ENCODE results near the gene CTRB2.
"Not testable (repeated sequence)": the region's sequence is repeated elsewhere in the genome, so short reads cannot be mapped to it uniquely, and the experiment has no call there.

The CTRB2 gene

DNA sequence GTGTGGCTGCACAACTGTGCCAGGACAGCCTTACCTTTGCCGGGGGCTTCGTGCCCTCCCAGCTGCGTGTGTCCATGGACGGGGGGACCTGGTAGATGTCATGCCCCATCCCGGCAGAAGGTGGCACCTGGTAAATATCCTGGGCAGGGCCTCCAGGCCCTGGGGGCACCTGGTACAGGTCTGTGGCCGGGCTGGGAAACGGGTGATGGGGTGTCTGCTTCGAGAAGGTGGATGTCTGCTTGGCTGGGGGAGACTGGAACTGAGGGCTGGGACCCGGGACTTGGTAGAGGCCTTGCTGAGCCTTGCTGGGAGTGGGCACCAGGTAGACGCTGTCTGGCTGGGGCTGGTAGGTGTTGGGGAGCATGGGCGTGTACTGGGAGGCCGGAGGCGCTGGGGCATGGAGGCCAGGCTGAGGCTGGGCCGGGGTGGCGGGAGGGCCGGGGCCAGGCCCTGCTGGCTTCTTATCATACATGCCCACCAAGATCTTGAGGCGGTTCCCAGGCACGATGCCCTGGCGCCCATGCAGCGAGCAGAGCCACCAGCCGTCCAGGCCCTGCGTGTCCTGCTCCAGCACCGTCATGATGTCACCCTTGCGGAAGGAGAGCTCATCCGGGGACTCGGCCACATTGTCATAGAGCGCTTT is 35.6 kb upstream of the CTRB2 start:
- not testable (repeated sequence) for ATAC-seq, DNase-seq

DNA sequence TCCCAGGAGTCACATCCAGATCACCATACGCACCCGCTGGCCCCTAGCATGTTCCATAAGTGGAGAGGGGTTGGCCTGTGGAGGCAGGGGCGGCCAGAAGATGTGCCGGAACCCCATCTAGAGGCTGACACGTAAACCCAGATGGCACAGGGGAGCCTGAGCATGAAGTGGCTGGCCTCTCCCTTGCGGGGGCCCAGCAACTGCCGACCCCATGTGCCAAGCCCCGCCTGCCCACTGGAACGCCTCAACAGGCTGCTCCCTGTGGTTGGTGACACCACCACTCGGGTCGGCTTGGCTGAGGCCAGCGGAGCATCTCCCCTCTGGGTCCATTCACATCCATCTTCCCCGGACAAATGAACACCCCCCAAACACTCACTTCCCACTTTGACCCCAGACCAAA is 35.0 kb upstream of the CTRB2 start:
- DNase-seq (no peak), ATAC-seq (no peak)

- ATAC-seq (no peak), DNase-seq (no peak)
Observed at GRCh38 chr16:75241412-75241811, 34.5 kb upstream of the CTRB2 start.

GRCh38 chr16:75240633-75241032 is 33.7 kb upstream of the CTRB2 start:
- ATAC-seq, result not testable (repeated sequence)

GRCh38 chr16:75239542-75240122 is 32.7 kb upstream of the CTRB2 start:
- no peak for ATAC-seq

More at GRCh38 chr16:75240633-75241032, 33.7 kb upstream of the CTRB2 start:
- not testable (repeated sequence) for DNase-seq

GRCh38 chr16:75238853-75239541 is 32.0 kb upstream of the CTRB2 start:
- no peak for DNase-seq
- no peak for ATAC-seq

More at GRCh38 chr16:75239542-75240122, 32.7 kb upstream of the CTRB2 start:
- DNase-seq, result no peak

DNA sequence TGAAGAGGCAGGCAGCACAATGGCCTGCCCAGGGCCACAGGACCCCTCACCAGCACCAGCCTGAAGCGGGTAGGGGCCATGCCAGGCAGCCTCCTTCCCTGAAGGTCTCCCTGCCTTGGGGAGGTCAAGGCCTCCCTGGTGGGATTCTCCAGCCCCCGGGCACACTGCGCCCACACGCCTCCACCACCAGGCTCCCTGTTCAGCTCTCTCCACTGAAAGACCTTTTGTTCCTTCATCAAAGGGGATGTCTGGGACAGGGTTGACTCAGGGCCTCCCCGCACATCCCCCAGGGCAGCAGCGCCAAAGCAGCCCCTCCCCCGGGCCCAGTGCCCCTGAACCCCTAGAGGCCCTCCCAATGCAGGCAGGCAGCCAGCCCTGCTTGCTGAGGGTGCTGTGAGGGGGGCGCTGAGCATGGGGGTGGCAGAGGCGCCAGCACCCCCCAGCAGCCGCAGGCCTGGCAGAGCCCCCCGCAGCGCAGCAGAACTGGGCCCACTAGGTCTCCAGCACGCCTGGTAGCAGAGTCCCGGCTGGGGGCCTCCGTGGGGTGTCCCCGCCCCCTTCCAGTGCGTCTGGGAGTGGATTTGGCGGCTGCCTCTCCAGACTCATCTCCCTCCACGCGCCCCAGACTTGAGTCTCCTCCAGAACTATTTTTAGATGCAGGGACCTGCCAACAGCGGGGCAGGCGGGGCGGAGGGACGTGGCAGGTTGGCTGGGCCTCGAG is 31.3 kb upstream of the CTRB2 start:
- DNase-seq (no peak), ATAC-seq (no peak)

DNA sequence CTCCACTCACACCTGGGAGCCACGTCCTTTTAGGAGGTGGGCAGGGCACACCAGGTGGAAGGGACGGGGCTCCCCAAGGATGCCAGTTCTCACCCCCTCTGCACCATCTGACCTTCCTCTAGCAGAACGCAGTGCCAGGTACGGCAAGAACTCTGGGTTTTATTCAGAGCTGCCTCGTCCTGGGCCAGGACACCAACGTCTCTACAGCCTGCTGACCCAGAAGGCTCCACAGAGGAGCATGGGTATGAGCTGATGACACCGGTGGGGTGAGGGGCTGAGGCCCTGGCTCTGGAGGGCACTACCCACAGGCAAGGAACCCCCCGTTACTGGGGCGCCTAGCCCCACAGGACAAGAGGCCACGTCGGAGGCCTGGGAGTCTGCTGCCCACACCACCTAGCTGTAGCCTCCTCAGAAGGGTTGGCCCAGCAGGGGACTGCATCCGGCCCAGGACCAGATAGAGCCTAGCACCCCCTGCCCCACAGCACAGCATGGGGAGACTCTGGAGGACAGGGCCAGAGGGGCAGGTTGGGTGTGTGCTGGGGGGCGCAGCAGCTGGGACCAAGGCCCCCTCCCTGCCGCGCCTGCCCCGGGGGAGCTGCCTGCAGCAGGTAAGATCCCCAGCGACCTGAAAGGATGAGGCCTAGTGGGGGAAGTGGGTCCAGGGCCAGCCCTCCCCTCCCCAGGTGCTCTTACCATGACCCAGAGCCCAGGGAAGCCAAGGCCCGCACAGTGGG is 30.6 kb upstream of the CTRB2 start:
- ATAC-seq, result no peak
- DNase-seq, result no peak

GRCh38 chr16:75236736-75237397 is 29.9 kb upstream of the CTRB2 start:
- no peak for DNase-seq

DNA sequence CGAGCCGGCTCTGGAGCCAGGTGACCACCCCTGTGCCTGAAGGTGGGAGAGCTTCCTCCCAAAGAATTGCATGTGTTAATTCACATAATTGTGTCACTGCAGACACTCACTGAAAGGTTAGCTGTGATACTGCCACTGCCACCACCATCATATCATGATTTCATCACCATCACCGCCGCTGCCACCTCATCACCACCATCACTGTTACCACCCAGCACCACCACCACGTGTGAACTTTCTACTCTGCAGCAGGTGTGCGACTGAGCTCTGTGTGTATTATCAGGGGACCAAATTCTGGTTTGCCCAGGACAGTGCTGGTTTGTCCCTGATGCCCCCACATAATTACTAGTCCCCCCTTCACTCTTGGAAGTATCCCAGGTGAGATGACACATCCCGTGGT is 29.3 kb upstream of the CTRB2 start:
- ATAC-seq (peak; percentile 62), DNase-seq (peak; percentile 42)

More at GRCh38 chr16:75236736-75237397, 29.9 kb upstream of the CTRB2 start:
- no peak for ATAC-seq

- ATAC-seq, result no peak
- no peak for DNase-seq
Observed at GRCh38 chr16:75235721-75236193, 28.8 kb upstream of the CTRB2 start.

DNA sequence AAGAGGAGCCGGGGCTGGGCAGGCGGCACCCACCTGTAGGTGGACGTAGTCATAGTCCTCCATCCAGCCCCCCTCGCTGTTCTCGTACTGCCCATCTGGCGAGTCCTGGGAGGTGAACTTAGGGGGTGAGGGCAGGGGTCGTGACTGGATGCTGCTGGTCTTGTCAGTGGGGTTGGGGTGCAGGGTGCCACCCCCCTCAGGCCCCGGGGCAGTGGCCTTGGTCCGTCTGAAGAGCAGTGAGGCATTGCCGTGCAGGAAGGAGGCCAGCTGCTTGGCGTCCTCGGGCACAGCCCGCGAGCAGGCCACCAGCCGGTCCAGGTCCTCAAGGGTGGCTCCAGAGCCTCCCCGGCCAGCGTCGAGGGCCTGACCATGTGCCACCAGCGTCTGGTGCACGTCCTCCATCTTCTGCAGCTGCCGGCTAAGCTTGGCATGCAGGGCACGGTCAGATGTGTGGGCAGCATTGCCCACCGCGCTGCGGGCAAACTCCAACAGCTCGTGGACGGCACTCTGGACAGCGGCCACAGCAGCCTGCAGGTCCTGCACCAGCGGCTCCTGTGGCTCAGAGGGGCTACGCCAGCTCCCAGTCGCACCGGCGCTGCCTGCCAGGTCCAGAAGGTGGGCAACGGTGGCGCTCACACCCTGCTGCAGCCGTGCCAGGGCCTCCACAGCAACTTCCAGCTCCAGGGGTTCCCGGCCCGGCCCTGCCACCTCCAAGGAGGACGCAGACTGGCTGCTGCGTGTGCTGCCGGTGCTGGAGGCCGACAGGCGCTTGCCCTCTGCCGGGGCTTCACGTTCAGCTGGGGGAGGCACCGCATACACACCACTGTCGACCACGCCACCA is 28.1 kb upstream of the CTRB2 start:
- DNase-seq (no peak), ATAC-seq (no peak)

GRCh38 chr16:75233611-75233938 is 26.6 kb upstream of the CTRB2 start:
- DNase-seq (no peak), ATAC-seq (no peak)

- DNase-seq, result no peak
- ATAC-seq, result no peak
Observed at GRCh38 chr16:75231570-75231969, 24.6 kb upstream of the CTRB2 start.

DNA sequence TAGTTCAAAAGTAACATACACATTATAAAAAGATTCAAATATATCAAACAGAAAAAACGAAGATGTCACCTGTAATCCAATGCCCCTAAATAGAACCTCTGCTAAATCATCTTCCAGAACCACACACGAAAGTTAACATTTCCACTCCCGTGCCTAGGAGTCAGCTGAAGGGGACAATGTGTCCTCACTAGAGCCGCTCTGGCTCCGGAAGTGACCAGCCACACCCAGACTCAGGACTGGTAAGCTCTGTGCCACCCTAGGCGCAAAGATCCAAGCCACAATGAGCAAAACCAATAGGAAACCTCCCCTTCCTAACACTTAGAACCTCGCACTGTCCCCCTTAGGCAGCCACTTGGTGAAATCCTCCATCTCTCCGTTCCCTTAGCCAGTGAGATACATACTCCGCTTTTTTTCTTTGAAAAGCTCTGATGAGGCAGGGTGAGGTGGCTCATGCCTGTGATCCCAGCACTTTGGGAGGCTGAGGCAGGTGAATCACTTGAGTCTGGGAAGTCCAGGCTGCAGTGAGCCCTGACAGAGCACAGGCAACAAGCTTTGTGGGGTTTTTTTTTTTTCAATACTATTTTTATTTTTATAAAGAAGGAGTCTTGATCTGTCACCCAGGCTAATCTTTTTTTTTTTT is 23.6 kb upstream of the CTRB2 start:
- ATAC-seq (no peak), DNase-seq (no peak)

- DNase-seq, result no peak
- no peak for ATAC-seq
Observed at GRCh38 chr16:75229172-75230031, 22.4 kb upstream of the CTRB2 start.

DNA sequence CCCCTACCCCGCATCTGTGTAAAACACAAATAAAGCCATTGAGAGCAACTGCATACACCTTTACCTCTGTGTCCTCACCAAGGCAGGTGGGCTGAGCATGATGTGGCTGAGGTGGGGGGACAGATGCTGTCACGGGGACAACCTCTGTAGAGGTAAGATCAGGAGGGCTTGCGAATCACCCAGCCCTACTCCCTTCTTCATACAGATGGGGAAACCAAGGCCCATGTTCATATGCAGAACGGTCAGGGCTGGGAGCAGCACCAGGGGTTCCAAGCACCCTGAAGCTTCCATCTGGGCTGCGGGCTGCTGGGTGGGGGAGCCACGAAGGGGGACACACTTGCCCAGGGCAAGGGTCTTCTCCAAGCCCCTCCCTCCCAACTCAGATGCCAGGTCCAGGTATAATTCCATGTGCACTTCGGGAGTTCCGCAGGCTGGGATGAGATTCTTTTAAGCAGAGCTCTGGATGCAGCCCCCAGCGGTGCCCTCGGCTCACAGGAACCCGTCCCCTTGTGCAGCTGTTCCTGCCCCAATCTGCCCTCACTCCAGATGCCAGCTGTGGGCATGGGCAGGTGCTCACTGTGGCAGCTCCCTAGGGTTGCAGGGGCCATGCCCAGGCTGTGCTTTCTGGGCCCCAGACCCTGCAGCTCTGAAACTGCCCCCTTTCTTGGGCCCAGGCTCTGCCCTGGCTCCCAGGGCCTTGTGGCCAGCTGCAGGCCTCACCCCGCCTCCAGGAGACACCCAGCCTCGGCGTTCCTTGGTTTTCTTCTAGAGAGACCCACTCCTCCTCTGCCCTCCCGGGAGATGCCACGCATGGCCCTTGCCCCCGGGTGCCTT is 21.4 kb upstream of the CTRB2 start:
- ATAC-seq, result no peak
- DNase-seq, result no peak
